Measurements from ENCODE around the gene SLC35F6. TPM values are rescaled to one million over a fixed set of nuclear protein-coding genes. Genes with fewer than 3 reads are reported as not detected.

The SLC35F6 gene
- total and polyA plus RNA-seq, 9 of the 15 experiments (the other 6 are each of a cell fraction or from before 2014, with no cell fraction given): 11.9 to 47.3 (median 22.5) TPM

GRCh38 chr2:26757873-26758789 lies 6.0 kb upstream of the SLC35F6 start:
- H3K4me1 ChIP-seq (replicated peaks in 1 of 2; ENCODE audit: control insufficient read depth in 2 of 2, insufficient read depth in 2 of 2, low read length in 2 of 2): peaks cover 8 to 32% of the 10 kb centered on the region in 2 experiments
- intact Hi-C loops (cut with micrococcal nuclease): no loop called here
- DNase-seq (ENCODE audit: extremely low read depth in 1 of 4, low spot score in 3 of 4): peak in 1 of 4 experiments; percentile 92
- peak overlapping the region; percentile 79 for H3K4me2 ChIP-seq (ENCODE audit: insufficient read depth, low read length)
- TSS peak; percentile 98 for BruUV-seq (replicated peaks)
- no peaks in the 10 kb centered on the region for H4K20me1 ChIP-seq (replicated peaks; ENCODE audit: control insufficient read depth, insufficient read depth, low read length)
- peak; percentile 88 for FAIRE-seq
- 25% methylated on average over 6 of the region's 6 CpGs for WGBS (ENCODE audit: insufficient coverage, low coverage, missing lambda C conversion rate)
- H3K36me3 ChIP-seq (ENCODE audit: control insufficient read depth, insufficient read depth, low read length): no peaks in the 10 kb centered on the region; the same call in 2 of the 3 replicates
- peak overlapping the region; percentile 100 for H3K27ac ChIP-seq (ENCODE audit: extremely low read depth, low read depth, low read length)
- H3K79me2 ChIP-seq (ENCODE audit: control insufficient read depth, insufficient read depth, low read length): no peaks in the 10 kb centered on the region
- peak overlapping the region; percentile 85 to 88; a peak in 3 of 4 replicates for H3K9ac ChIP-seq (ENCODE audit: insufficient read depth in 1 of 2, low read depth in 2 of 2, low read length in 2 of 2)
- ChIA-PET CTCF (ENCODE audit: low intra/inter-chr PET ratio) (no interaction called here), POLR2A (interaction anchor here (0.5 to 0.6 kb wide), 2 partner anchors 9 to 86 kb away, joined by 4 read pairs; no protein-coding TSS in a partner anchor)
- no peaks in the 10 kb centered on the region for H3K27me3 ChIP-seq (ENCODE audit: control insufficient read depth in 2 of 2, insufficient read depth in 2 of 2, low read length in 2 of 2)
- ATAC-seq: peak; percentile 81
- in situ Hi-C loops (cut with MboI): no loop called here
- H2AFZ ChIP-seq (ENCODE audit: low read depth, low read length): peak overlapping the region; percentile 82
- no peaks in the 10 kb centered on the region for H3K9me3 ChIP-seq (replicated peaks; ENCODE audit: control insufficient read depth, insufficient read depth, low read depth, low read length)
- H3K4me3 ChIP-seq: no peak overlapping the region
- H3K9me1 ChIP-seq (ENCODE audit: control insufficient read depth, insufficient read depth, low read length): no peaks in the 10 kb centered on the region
- TF ChIP-seq NFIX (CRISPR knock-in tag; IDR thresholded peaks at IDR 0.05; ENCODE audit: low read depth) (no peak), ATF2 (CRISPR knock-in tag; IDR thresholded peaks at IDR 0.05) (no peak), ZNF583 (CRISPR knock-in tag; IDR thresholded peaks at IDR 0.05) (peak; percentile 83; the same call in 1 of the 2 replicates), ZNF232 (CRISPR knock-in tag; IDR thresholded peaks at IDR 0.05) (no peak), NR3C1 (CRISPR knock-in tag; IDR thresholded peaks at IDR 0.05) (no peak), JUNB (CRISPR knock-in tag; conservative IDR thresholded peaks at IDR 0.05) (0 out of 2 replicates have a peak, but pooled peaks have one; percentile 31), BRCA1 (IDR thresholded peaks at IDR 0.05) (no peak), BRCA1 (CRISPR knock-in tag; IDR thresholded peaks at IDR 0.05) (no peak), HNRNPH1 (optimal IDR thresholded peaks at IDR 0.05; ENCODE audit: low read depth, low read length) (no peak), ETV1 (tag; conservative IDR thresholded peaks at IDR 0.05; ENCODE audit: low read depth) (peak; percentile 87), NR4A1 (CRISPR knock-in tag; IDR thresholded peaks at IDR 0.05) (peak; percentile 81; the same call in 1 of the 2 replicates), NR4A1 (tag; IDR thresholded peaks at IDR 0.05) (peak; percentile 94), RBM39 (optimal IDR thresholded peaks at IDR 0.05; ENCODE audit: low read depth, low read length) (no peak), PHF8 (IDR thresholded peaks at IDR 0.05; ENCODE audit: borderline replicate concordance, low read length) (peak; percentile 16; the same call in 1 of the 2 replicates), BDP1 (IDR thresholded peaks at IDR 0.05; ENCODE audit: insufficient read depth, insufficient read length) (no peak), ARNT (IDR thresholded peaks at IDR 0.05) (peak in 1 of 2 experiments; percentile 82; a peak in 3 of 4 replicates), FOXA1 (IDR thresholded peaks at IDR 0.05; ENCODE audit: borderline replicate concordance) (no peak), TAL1 (IDR thresholded peaks at IDR 0.05) (no peak; the same call in 1 of the 2 replicates), FOXK1 (CRISPR knock-in tag; IDR thresholded peaks at IDR 0.05; ENCODE audit: borderline replicate concordance) (no peak), NFXL1 (CRISPR knock-in tag; IDR thresholded peaks at IDR 0.05) (peak; percentile 61; the same call in 1 of the 2 replicates), SNIP1 (IDR thresholded peaks at IDR 0.05; ENCODE audit: low read depth) (no peak), CHCHD3 (CRISPR knock-in tag; IDR thresholded peaks at IDR 0.05) (no peak), GTF2E2 (tag; IDR thresholded peaks at IDR 0.05) (peak; percentile 65)

Measured in K562 (cell line).